HG03354 (cell line): ENCODE results near the gene PHLDB3.

Source experiments
- ATAC-seq: cut with Tn5 transposase; IDR thresholded peaks from one replicate; pipeline ENCODE4 v1.9.1; 2021; ENCODE audit warnings: mild to moderate bottlenecking; ENCODE audit not compliant: unreplicated experiment, poor library complexity, severe bottlenecking

The PHLDB3 gene

DNA sequence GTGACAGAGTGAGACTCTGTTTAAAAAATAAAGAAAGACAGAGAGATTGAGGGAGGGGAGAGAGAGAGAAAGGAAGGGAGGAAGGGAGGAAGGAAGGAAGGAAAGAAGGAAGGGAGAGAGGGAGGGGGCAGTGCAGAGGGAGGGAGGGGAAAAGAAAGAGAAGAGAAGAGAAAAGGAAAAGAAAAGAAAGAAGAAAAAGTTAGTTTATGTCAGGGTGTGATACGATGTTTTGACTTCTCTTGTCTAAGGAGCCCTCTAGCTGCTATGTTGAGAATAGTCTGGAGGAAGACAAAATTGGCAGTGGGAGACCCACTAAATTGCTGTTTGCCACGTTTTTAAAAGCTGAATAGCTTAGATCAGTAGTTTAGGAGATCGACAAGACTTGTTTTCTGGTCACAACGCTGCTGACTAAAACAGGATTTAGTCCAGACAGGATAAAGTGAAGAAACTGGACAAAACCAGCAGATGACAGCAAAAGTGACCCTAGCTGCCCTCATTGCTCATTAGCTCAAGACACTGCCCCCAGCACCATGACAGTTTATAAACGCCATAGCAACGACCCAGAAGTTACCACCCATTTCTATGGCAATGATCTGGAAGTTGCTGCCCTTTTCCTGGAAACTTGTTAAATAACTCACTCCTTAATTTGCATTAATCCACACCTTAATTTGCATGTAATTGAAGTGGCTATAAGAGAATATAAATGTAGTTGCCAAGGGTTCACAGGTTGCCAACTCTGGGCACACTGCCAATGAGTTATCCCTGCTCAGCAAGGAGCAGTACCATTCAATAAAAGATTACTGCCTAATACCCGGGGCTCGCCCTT is 78.8 kb downstream of the PHLDB3 start:
- ATAC-seq: no peak
